ENCODE data around the gene EPN1. TPM values are rescaled to one million over a fixed set of nuclear protein-coding genes. Genes with fewer than 3 reads are reported as not detected.
A peak's percentile ranks its signal among the peaks of the same experiment; 100 is the strongest.

EPN1 gene
- total and polyA plus RNA-seq, 2 of the 13 experiments (the other 11 are each of a cell fraction or from before 2014, with no cell fraction given): 28.9 to 31.7 TPM

- FAIRE-seq: no peak
- Histone ChIP-seq H3K27ac (ENCODE audit: extremely low read length, insufficient read depth, low read length) (no peak overlapping the region), H3K9me3 (ENCODE audit: low read length) (no peaks in the 10 kb centered on the region), H3K9ac (ENCODE audit: insufficient read depth, low read depth, low read length) (no peak overlapping the region), H3K4me1 (ENCODE audit: insufficient read depth, low read length) (peaks cover 30% of the 10 kb centered on the region), H3K36me3 (replicated peaks in 1 of 2; ENCODE audit: control insufficient read depth in 1 of 2, insufficient read depth in 2 of 2, low read length in 2 of 2) (peaks cover 25 to 48% of the 10 kb centered on the region in 2 experiments; a peak in 4 of 5 replicates), H4K20me1 (ENCODE audit: insufficient read depth, low read length) (peaks cover 28% of the 10 kb centered on the region), H3K4me2 (ENCODE audit: low read depth, low read length) (no peak overlapping the region), H3K27me3 (ENCODE audit: control insufficient read depth in 1 of 2, insufficient read depth in 2 of 2, low read length in 2 of 2) (no peaks in the 10 kb centered on the region; a peak in 1 of 5 replicates), H2AFZ (ENCODE audit: low read length) (no peak overlapping the region), H3K79me2 (ENCODE audit: insufficient read depth, low read length) (peaks cover 64% of the 10 kb centered on the region), H3K4me3 (replicated peaks in 1 of 3; ENCODE audit: insufficient read depth in 1 of 3, low read depth in 2 of 3, low read length in 3 of 3) (no peak overlapping the region)
- POLR2A ChIA-PET: no interaction called here
- CTCF ChIA-PET (ENCODE audit: low intra/inter-chr PET ratio, low total read pairs): no interaction called here
- in situ Hi-C loops (cut with HindIII; ENCODE audit: extremely low pct_ligation_motif_present, low pct_unique_long_range_greater_than_20kb): no loop called here
- intact Hi-C loops (cut with micrococcal nuclease; ENCODE audit: unreplicated experiment): no loop called here
- ATAC-seq: no peak
- 95% methylated on average over 9 of the region's 9 CpGs for WGBS (ENCODE audit: low lambda C conversion rate)
- TF ChIP-seq PAXIP1 (CRISPR knock-in tag; conservative IDR thresholded peaks at IDR 0.05) (no peak), SSRP1 (CRISPR knock-in tag; IDR thresholded peaks at IDR 0.05) (no peak), ZNF891 (CRISPR knock-in tag; IDR thresholded peaks at IDR 0.05) (no peak), ZBTB33 (CRISPR knock-in tag; IDR thresholded peaks at IDR 0.05) (0 out of 2 replicates have a peak, but pooled peaks have one; percentile 52), ZNF792 (CRISPR knock-in tag; IDR thresholded peaks at IDR 0.05) (no peak), ZNF746 (CRISPR knock-in tag; IDR thresholded peaks at IDR 0.05) (no peak)
- no peak for DNase-seq (ENCODE audit: low spot score)
- no TSS peak for BruUV-seq (replicated peaks)
These were observed 1.6 kb upstream of the EPN1 start for GRCh38 chr19:55673465-55673864.
